Neuronal stem cell (in vitro differentiated cells): ENCODE data around the gene NUDT4.
A peak's percentile ranks its signal among the peaks of the same experiment; 100 is the strongest.

Source experiments
- DNase-seq: peaks from one replicate; pipeline ENCODE4 v3.0.0-alpha.2; 2013; ENCODE audit warnings: low spot score
- H2AFZ ChIP-seq: one replicate; pipeline ENCODE4 v1.6.1; 2013; ENCODE audit warnings: mild to moderate bottlenecking, low read length, inconsistent platforms
- H2AK5ac ChIP-seq: 2 replicates; pipeline ENCODE4 v1.6.1; 2013; ENCODE audit warnings: low read depth, mild to moderate bottlenecking, inconsistent platforms, low read length, moderate library complexity, mixed read lengths
- H2BK120ac ChIP-seq: 2 replicates; pipeline ENCODE4 v1.6.1; 2013; ENCODE audit warnings: low read depth, mild to moderate bottlenecking, inconsistent platforms, low read length, moderate library complexity, mixed read lengths
- H2BK12ac ChIP-seq: one replicate; pipeline ENCODE4 v1.6.1; 2013; ENCODE audit warnings: low read length, inconsistent platforms
- H2BK15ac ChIP-seq: 2 replicates; pipeline ENCODE4 v1.6.1; 2013; ENCODE audit warnings: mild to moderate bottlenecking, low read length, inconsistent platforms, mixed read lengths
- H2BK5ac ChIP-seq: one replicate; pipeline ENCODE4 v1.6.1; 2013; ENCODE audit warnings: inconsistent platforms, mild to moderate bottlenecking, low read length, moderate library complexity
- H3K14ac ChIP-seq: one replicate; pipeline ENCODE4 v1.6.1; 2013; ENCODE audit warnings: low read length, inconsistent platforms
- H3K18ac ChIP-seq: 2 replicates; pipeline ENCODE4 v1.6.1; 2013; ENCODE audit warnings: low read length, inconsistent platforms
- H3K23ac ChIP-seq: 2 replicates; pipeline ENCODE4 v1.6.1; 2013; ENCODE audit warnings: low read depth, mild to moderate bottlenecking, mixed read lengths, low read length, inconsistent platforms; ENCODE audit not compliant: poor library complexity
- H3K27ac ChIP-seq: replicated peaks from 3 replicates; pipeline ENCODE4 v1.5.1; 2013; ENCODE audit warnings: low read length, inconsistent platforms
- H3K27me3 ChIP-seq, 3 experiments: 2 replicates each; pipeline ENCODE4 v1.6.1; 2013; ENCODE audit warnings: low read length in 3 of 3, mild to moderate bottlenecking in 2 of 3, inconsistent platforms in 1 of 3, low read depth in 1 of 3, mixed read lengths in 1 of 3, moderate library complexity in 1 of 3; ENCODE audit not compliant: control insufficient read depth in 3 of 3, insufficient read depth in 3 of 3
- H3K36me3 ChIP-seq, 2 donors: replicated peaks in 1 of 2; 2 replicates each; pipeline ENCODE4 v1.6.1; 2013; ENCODE audit warnings: low read length in 2 of 2; ENCODE audit not compliant: control insufficient read depth in 2 of 2, insufficient read depth in 2 of 2
- H3K4ac ChIP-seq: 2 replicates; pipeline ENCODE4 v1.6.1; 2013; ENCODE audit warnings: inconsistent platforms, mild to moderate bottlenecking, low read length, moderate library complexity
- H3K4me1 ChIP-seq, 2 donors: 1 replicate in 1 of 2; 2 replicates in 1 of 2; pipeline ENCODE4 v1.6.1; 2013; ENCODE audit warnings: low read length in 2 of 2, low read depth in 1 of 2; ENCODE audit not compliant: control insufficient read depth in 2 of 2, insufficient read depth in 1 of 2
- H3K4me2 ChIP-seq: one replicate; pipeline ENCODE4 v1.6.1; 2013; ENCODE audit warnings: mild to moderate bottlenecking, low read length, inconsistent platforms; ENCODE audit not compliant: insufficient read depth, poor library complexity, severe bottlenecking
- H3K4me3 ChIP-seq, 2 donors: 2 replicates each; pipeline ENCODE4 v1.5.1; 2013; ENCODE audit warnings: low read length in 2 of 2, mild to moderate bottlenecking in 2 of 2, inconsistent platforms in 1 of 2, moderate library complexity in 1 of 2
- H3K79me1 ChIP-seq: one replicate; pipeline ENCODE4 v1.6.1; 2013; ENCODE audit warnings: low read depth, mild to moderate bottlenecking, inconsistent platforms, low read length, moderate library complexity
- H3K9ac ChIP-seq: one replicate; pipeline ENCODE4 v1.6.1; 2013; ENCODE audit warnings: mild to moderate bottlenecking, low read depth, low read length, inconsistent platforms; ENCODE audit not compliant: poor library complexity
- H3K9me3 ChIP-seq, 2 donors: replicated peaks in 1 of 2; 2 replicates each; pipeline versions ENCODE3 to v1.6.1; 2013; ENCODE audit warnings: low read length in 2 of 2, mild to moderate bottlenecking in 2 of 2, inconsistent platforms in 1 of 2, low read depth in 1 of 2, mixed read lengths in 1 of 2, moderate library complexity in 1 of 2; ENCODE audit not compliant: control insufficient read depth in 2 of 2, insufficient read depth in 1 of 2
- H4K8ac ChIP-seq: one replicate; pipeline ENCODE4 v1.6.1; 2013; ENCODE audit warnings: low read depth, mild to moderate bottlenecking, inconsistent platforms, low read length, moderate library complexity
- H4K91ac ChIP-seq: one replicate; pipeline ENCODE4 v1.6.1; 2013; ENCODE audit warnings: low read length, low read depth, mild to moderate bottlenecking, inconsistent platforms; ENCODE audit not compliant: poor library complexity
- WGBS, 2 donors: extraction: QIAGEN DNeasy Blood & Tissue Kit; methylation state at CpG; one replicate each; pipeline ENCODE4 v1.1.7; 2013; ENCODE audit warnings: missing lambda C conversion rate in 2 of 2, mixed read lengths in 1 of 2; ENCODE audit not compliant: insufficient read length in 2 of 2, insufficient replicate concordance in 1 of 2; ENCODE audit errors: extremely low coverage in 2 of 2; 5-methylcytosine and 5-hydroxymethylcytosine counted together

Gene NUDT4

GRCh38 chr12:93361151-93361919 is 16.4 kb upstream of the NUDT4 start:
- no peak overlapping the region for H3K4me3 ChIP-seq
- no peaks in the 10 kb centered on the region for H3K9me3 ChIP-seq
- no peak overlapping the region for H4K8ac ChIP-seq
- no peak overlapping the region for H2AFZ ChIP-seq
- H2BK12ac ChIP-seq: no peak overlapping the region
- H3K27me3 ChIP-seq: no peaks in the 10 kb centered on the region
- H3K4me2 ChIP-seq: no peak overlapping the region
- H3K9ac ChIP-seq: no peak overlapping the region
- H3K79me1 ChIP-seq: no peaks in the 10 kb centered on the region
- no peak overlapping the region for H2BK5ac ChIP-seq
- no peak overlapping the region for H2BK120ac ChIP-seq
- H2AK5ac ChIP-seq: no peak overlapping the region
- no peak overlapping the region for H3K23ac ChIP-seq
- WGBS, 2 donors: no CpG with 5 or more reads among the region's 5 CpGs
- H3K36me3 ChIP-seq: no peaks in the 10 kb centered on the region
- H3K14ac ChIP-seq: peak overlapping the region; percentile 76
- no peak overlapping the region for H3K18ac ChIP-seq
- no peak for DNase-seq
- no peak overlapping the region for H4K91ac ChIP-seq
- no peak overlapping the region for H3K4ac ChIP-seq
- no peak overlapping the region for H2BK15ac ChIP-seq
- H3K27ac ChIP-seq: no peak overlapping the region
- H3K4me1 ChIP-seq: peaks cover 0 to 2% of the 10 kb centered on the region in 2 donors

- H3K27ac ChIP-seq: no peak overlapping the region
- no peak overlapping the region for H4K8ac ChIP-seq
- no peak overlapping the region for H3K14ac ChIP-seq
- H2BK12ac ChIP-seq: no peak overlapping the region
- H3K4me1 ChIP-seq: peaks cover 0 to 2% of the 10 kb centered on the region in 2 donors
- H3K9me3 ChIP-seq: no peaks in the 10 kb centered on the region
- no peak overlapping the region for H2BK5ac ChIP-seq
- no peak overlapping the region for H3K23ac ChIP-seq
- H2AK5ac ChIP-seq: no peak overlapping the region
- H3K4ac ChIP-seq: no peak overlapping the region
- no peaks in the 10 kb centered on the region for H3K36me3 ChIP-seq
- no CpG with 5 or more reads among the region's 3 CpGs for WGBS, 2 donors
- no peak overlapping the region for H3K18ac ChIP-seq
- no peak overlapping the region for H2BK120ac ChIP-seq
- H2BK15ac ChIP-seq: no peak overlapping the region
- no peak overlapping the region for H3K4me3 ChIP-seq
- H2AFZ ChIP-seq: no peak overlapping the region
- no peaks in the 10 kb centered on the region for H3K79me1 ChIP-seq
- no peak for DNase-seq
- no peaks in the 10 kb centered on the region for H3K27me3 ChIP-seq
- H4K91ac ChIP-seq: no peak overlapping the region
- H3K9ac ChIP-seq: no peak overlapping the region
- no peak overlapping the region for H3K4me2 ChIP-seq
These were observed 13.9 kb upstream of the NUDT4 start for GRCh38 chr12:93363841-93364297.

GRCh38 chr12:93365616-93366405 is 11.9 kb upstream of the NUDT4 start:
- H4K91ac ChIP-seq: no peak overlapping the region
- no peaks in the 10 kb centered on the region for H3K9me3 ChIP-seq
- H2BK15ac ChIP-seq: no peak overlapping the region
- no peak overlapping the region for H2BK120ac ChIP-seq
- H3K9ac ChIP-seq: no peak overlapping the region
- peaks cover 0 to 2% of the 10 kb centered on the region in 2 donors for H3K4me1 ChIP-seq
- H2AK5ac ChIP-seq: no peak overlapping the region
- H3K36me3 ChIP-seq: no peaks in the 10 kb centered on the region
- WGBS, 2 donors: no CpG with 5 or more reads among the region's 7 CpGs
- DNase-seq: no peak
- H3K27ac ChIP-seq: no peak overlapping the region
- H2AFZ ChIP-seq: no peak overlapping the region
- no peak overlapping the region for H4K8ac ChIP-seq
- no peak overlapping the region for H3K23ac ChIP-seq
- no peak overlapping the region for H2BK5ac ChIP-seq
- H3K27me3 ChIP-seq: no peaks in the 10 kb centered on the region
- H2BK12ac ChIP-seq: no peak overlapping the region
- no peak overlapping the region for H3K14ac ChIP-seq
- H3K4me3 ChIP-seq: no peak overlapping the region
- H3K79me1 ChIP-seq: no peaks in the 10 kb centered on the region
- H3K4me2 ChIP-seq: no peak overlapping the region
- no peak overlapping the region for H3K4ac ChIP-seq
- H3K18ac ChIP-seq: no peak overlapping the region

- H3K79me1 ChIP-seq: no peaks in the 10 kb centered on the region
- WGBS, 2 donors: no CpG with 5 or more reads among the region's 4 CpGs
- H3K9me3 ChIP-seq: no peaks in the 10 kb centered on the region
- no peak overlapping the region for H3K23ac ChIP-seq
- H3K18ac ChIP-seq: no peak overlapping the region
- no peak overlapping the region for H3K9ac ChIP-seq
- H3K14ac ChIP-seq: no peak overlapping the region
- H2BK12ac ChIP-seq: no peak overlapping the region
- no peak overlapping the region for H3K4ac ChIP-seq
- no peak overlapping the region for H3K4me2 ChIP-seq
- no peak overlapping the region for H4K91ac ChIP-seq
- no peak overlapping the region for H2BK15ac ChIP-seq
- no peak overlapping the region for H3K4me3 ChIP-seq
- no peak overlapping the region for H2BK5ac ChIP-seq
- H2AFZ ChIP-seq: no peak overlapping the region
- H2AK5ac ChIP-seq: no peak overlapping the region
- H4K8ac ChIP-seq: no peak overlapping the region
- DNase-seq: no peak
- H3K36me3 ChIP-seq: no peaks in the 10 kb centered on the region
- H2BK120ac ChIP-seq: no peak overlapping the region
- peaks cover 0 to 2% of the 10 kb centered on the region in 2 donors for H3K4me1 ChIP-seq
- no peaks in the 10 kb centered on the region for H3K27me3 ChIP-seq
- H3K27ac ChIP-seq: no peak overlapping the region
These were observed 11.3 kb upstream of the NUDT4 start for GRCh38 chr12:93366422-93366821.
